SH-SY5Y (cell line): ENCODE results near the gene MC5R.

ENCODE experiments used
- GATA2 ChIP-seq: IDR thresholded peaks from 2 replicates; pipeline ENCODE4 v1.6.1; 2011; ENCODE audit warnings: mild to moderate bottlenecking, low read depth, low read length
- GATA3 ChIP-seq: IDR thresholded peaks from 2 replicates; pipeline ENCODE4 v1.6.1; 2011; ENCODE audit warnings: low read depth, mild to moderate bottlenecking, low read length, moderate library complexity

DNA sequence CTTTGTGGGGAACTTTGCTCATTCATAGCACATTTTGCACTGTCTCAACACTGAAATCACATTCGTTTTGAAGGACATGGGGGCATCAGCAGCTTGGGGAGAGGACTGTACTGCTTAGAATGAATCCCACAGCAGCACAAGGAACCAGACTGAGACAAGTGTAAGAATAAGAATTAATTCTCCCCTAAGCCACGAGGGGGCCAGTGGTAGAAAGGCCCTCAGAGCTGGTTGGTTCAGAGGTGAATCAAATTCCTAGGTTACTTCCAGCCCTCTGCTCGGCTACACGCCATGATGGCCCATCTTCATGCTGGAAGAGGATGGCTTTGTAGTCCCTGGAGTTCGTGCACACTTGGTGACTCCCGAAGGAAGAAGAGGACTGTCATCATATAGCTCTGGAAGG, 12.0 kb upstream of the MC5R start:
- TF ChIP-seq GATA3 (no peak), GATA2 (no peak)
